OCI-LY1 (cell line): ENCODE data around the gene EXO1.

Experiments
- H2AFZ ChIP-seq: fragments of 200-600 bp; sonication (generic), shearing (Covaris generic); 2 replicates; pipeline ENCODE4 v1.6.0; 2014; ENCODE audit warnings: antibody characterized with exemption, mild to moderate bottlenecking, low read length
- H3F3A ChIP-seq: fragments of 200-600 bp; sonication (generic), shearing (Covaris generic); 2 replicates; pipeline ENCODE4 v1.6.0; 2014; ENCODE audit warnings: mild to moderate bottlenecking, antibody characterized with exemption, low read length, moderate library complexity; ENCODE audit not compliant: insufficient read depth
- H3K27ac ChIP-seq: fragments of 200-600 bp; sonication (generic); 2 replicates; pipeline ENCODE4 v1.5.1; 2014; ENCODE audit warnings: low read length, mixed run types, mild to moderate bottlenecking, low read depth; ENCODE audit not compliant: poor library complexity, severe bottlenecking
- H3K27me3 ChIP-seq: fragments of 200-600 bp; sonication (generic); 2 replicates; pipeline ENCODE4 v1.6.0; 2014; ENCODE audit warnings: antibody characterized with exemption, mild to moderate bottlenecking, low read length, moderate library complexity; ENCODE audit not compliant: insufficient read depth
- H3K36me3 ChIP-seq: fragments of 200-600 bp; sonication (generic); 2 replicates; pipeline ENCODE4 v1.6.1; 2014; ENCODE audit warnings: mild to moderate bottlenecking, antibody characterized with exemption, low read length, moderate library complexity, mixed read lengths; ENCODE audit not compliant: insufficient read depth
- H3K4me1 ChIP-seq: fragments of 200-600 bp; sonication (generic); 2 replicates; pipeline ENCODE4 v1.5.1; 2014; ENCODE audit warnings: mild to moderate bottlenecking, low read length, moderate library complexity; ENCODE audit not compliant: insufficient read depth, severe bottlenecking
- H3K4me2 ChIP-seq: fragments of 200-600 bp; sonication (generic), shearing (Covaris generic); 2 replicates; pipeline ENCODE4 v1.6.1; 2014; ENCODE audit warnings: low read length
- H3K4me3 ChIP-seq: fragments of 200-600 bp; sonication (generic); 2 replicates; pipeline ENCODE4 v1.5.1; 2014; ENCODE audit warnings: low read length, low read depth, mild to moderate bottlenecking, mixed read lengths; ENCODE audit not compliant: poor library complexity, severe bottlenecking
- H3K79me2 ChIP-seq: fragments of 200-600 bp; shearing (Covaris generic); 2 replicates; pipeline ENCODE4 v1.6.1; 2016; ENCODE audit warnings: mixed run types, low read length, mixed read lengths; ENCODE audit not compliant: insufficient read depth
- H3K9ac ChIP-seq: fragments of 200-600 bp; sonication (generic), shearing (Covaris generic); 2 replicates; pipeline ENCODE4 v1.6.1; 2014; ENCODE audit warnings: mild to moderate bottlenecking, low read length, mixed read lengths
- H3K9me2 ChIP-seq: fragments of 200-600 bp; sonication (generic), shearing (Covaris generic); 2 replicates; pipeline ENCODE4 v1.6.1; 2014; ENCODE audit warnings: low read depth, mild to moderate bottlenecking, low read length, mixed read lengths
- H3K9me3 ChIP-seq: fragments of 200-600 bp; shearing (Covaris generic); 2 replicates; pipeline ENCODE4 v1.6.1; 2014; ENCODE audit warnings: low read length, mixed read lengths
- H4K20me1 ChIP-seq: fragments of 200-600 bp; sonication (generic), shearing (Covaris generic); 2 replicates; pipeline ENCODE4 v1.6.0; 2016; ENCODE audit warnings: mild to moderate bottlenecking, low read length; ENCODE audit not compliant: insufficient read depth
- EZH2 ChIP-seq: fragments of 200-600 bp; sonication (generic), shearing (Covaris generic); IDR thresholded peaks from 2 replicates; pipeline ENCODE4 v1.8.0; 2017; ENCODE audit warnings: borderline replicate concordance, mixed run types, mild to moderate bottlenecking, antibody characterized with exemption, low read length, moderate library complexity, mixed read lengths
- TF ChIP-seq, protein P1 (sequence below): fragments of 200-600 bp; sonication (generic), shearing (Covaris generic); IDR thresholded peaks from 2 replicates; pipeline ENCODE4 v1.5.1; 2017; ENCODE audit warnings: mild to moderate bottlenecking, antibody characterized with exemption, low read length, moderate library complexity, mixed read lengths

Gene EXO1

GRCh38 chr1:241932845-241933244 is 84.8 kb downstream of the EXO1 start:
- no peak overlapping the region for H3K9ac ChIP-seq
- H3K4me2 ChIP-seq: no peak overlapping the region
- H3K4me3 ChIP-seq: no peak overlapping the region
- H3K27ac ChIP-seq: no peak overlapping the region
- H3F3A ChIP-seq: no peaks in the 10 kb centered on the region
- no peaks in the 10 kb centered on the region for H3K9me2 ChIP-seq
- no peaks in the 10 kb centered on the region for H3K4me1 ChIP-seq
- H3K9me3 ChIP-seq: no peaks in the 10 kb centered on the region
- TF ChIP-seq, protein P1, sequence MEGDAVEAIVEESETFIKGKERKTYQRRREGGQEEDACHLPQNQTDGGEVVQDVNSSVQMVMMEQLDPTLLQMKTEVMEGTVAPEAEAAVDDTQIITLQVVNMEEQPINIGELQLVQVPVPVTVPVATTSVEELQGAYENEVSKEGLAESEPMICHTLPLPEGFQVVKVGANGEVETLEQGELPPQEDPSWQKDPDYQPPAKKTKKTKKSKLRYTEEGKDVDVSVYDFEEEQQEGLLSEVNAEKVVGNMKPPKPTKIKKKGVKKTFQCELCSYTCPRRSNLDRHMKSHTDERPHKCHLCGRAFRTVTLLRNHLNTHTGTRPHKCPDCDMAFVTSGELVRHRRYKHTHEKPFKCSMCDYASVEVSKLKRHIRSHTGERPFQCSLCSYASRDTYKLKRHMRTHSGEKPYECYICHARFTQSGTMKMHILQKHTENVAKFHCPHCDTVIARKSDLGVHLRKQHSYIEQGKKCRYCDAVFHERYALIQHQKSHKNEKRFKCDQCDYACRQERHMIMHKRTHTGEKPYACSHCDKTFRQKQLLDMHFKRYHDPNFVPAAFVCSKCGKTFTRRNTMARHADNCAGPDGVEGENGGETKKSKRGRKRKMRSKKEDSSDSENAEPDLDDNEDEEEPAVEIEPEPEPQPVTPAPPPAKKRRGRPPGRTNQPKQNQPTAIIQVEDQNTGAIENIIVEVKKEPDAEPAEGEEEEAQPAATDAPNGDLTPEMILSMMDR: no peak
- no peak for TF ChIP-seq EZH2
- H4K20me1 ChIP-seq: no peaks in the 10 kb centered on the region
- H3K36me3 ChIP-seq: no peaks in the 10 kb centered on the region
- peaks cover 5% of the 10 kb centered on the region for H3K27me3 ChIP-seq
- no peak overlapping the region for H2AFZ ChIP-seq
- no peaks in the 10 kb centered on the region for H3K79me2 ChIP-seq

DNA sequence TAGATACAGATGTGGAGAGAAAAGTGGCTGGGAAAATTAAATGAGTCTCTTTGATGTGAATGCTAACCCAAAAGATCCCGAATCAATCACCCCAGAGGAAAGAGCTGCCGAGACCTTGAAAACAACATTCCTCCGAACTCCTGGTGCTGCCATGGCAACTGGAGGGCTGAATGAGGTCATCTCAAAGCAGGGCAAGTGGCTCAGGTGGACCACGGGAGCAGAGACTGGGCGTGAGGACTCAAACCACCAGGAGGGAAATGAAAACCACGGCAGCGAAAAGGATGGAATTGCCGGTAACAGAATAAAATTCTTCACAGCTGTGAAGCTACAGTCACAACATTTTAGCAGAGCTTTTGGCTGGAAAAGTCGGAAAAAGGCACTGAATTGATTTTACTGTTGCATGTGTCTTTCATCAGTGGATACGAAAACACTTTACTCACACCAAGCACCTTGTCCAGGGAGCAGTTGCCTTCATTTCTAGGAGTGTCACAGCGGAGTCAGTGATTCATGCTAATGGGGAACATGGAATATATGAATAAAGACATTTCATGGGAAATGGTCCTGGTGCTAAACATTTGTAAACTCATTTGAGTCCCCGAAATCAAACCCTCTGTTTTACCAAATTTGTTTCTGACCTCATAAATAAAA is 86.3 kb downstream of the EXO1 start:
- Histone ChIP-seq H3K36me3 (no peaks in the 10 kb centered on the region), H3K9ac (no peak overlapping the region), H3K4me3 (no peak overlapping the region), H3K4me1 (no peaks in the 10 kb centered on the region), H3F3A (no peaks in the 10 kb centered on the region), H3K9me2 (no peaks in the 10 kb centered on the region), H3K9me3 (0 out of 2 replicates have a peak, but pooled peaks cover 4% of the 10 kb centered on the region), H3K79me2 (no peaks in the 10 kb centered on the region), H3K27ac (no peak overlapping the region), H3K4me2 (no peak overlapping the region), H4K20me1 (no peaks in the 10 kb centered on the region), H2AFZ (no peak overlapping the region), H3K27me3 (peaks cover 5% of the 10 kb centered on the region)
- no peak for TF ChIP-seq EZH2
- TF ChIP-seq, protein P1: no peak

DNA sequence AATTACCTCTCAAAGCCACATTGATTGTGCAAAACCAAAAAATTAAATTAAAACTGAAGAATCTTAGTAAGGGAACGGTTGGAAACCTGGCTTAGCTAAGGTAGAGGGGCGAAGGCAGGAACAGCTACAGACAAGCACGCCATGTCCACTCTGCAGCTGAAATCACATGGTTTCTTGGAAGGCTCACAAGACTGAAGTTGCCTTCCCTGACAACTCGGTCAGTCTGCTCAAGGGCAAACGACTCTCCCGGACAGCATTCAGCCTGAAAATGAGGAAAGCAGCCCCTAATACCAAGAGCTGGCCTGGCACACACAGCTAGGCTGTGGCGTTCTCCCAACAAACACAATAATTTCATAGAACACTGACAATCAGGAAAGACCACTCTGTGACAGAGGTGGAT is 86.9 kb downstream of the EXO1 start:
- Histone ChIP-seq H3K79me2 (no peaks in the 10 kb centered on the region), H3K9me3 (0 out of 2 replicates have a peak, but pooled peaks cover 4% of the 10 kb centered on the region), H3K36me3 (no peaks in the 10 kb centered on the region), H3K9ac (no peak overlapping the region), H3K4me3 (no peak overlapping the region), H4K20me1 (no peaks in the 10 kb centered on the region), H3K4me2 (no peak overlapping the region), H3K9me2 (no peaks in the 10 kb centered on the region), H3F3A (no peaks in the 10 kb centered on the region), H3K4me1 (no peaks in the 10 kb centered on the region), H3K27me3 (peaks cover 5% of the 10 kb centered on the region), H2AFZ (no peak overlapping the region), H3K27ac (no peak overlapping the region)
- TF ChIP-seq, protein P1: no peak
